ENCODE data around the gene DNAJB9. TPM values are rescaled to one million over a fixed set of nuclear protein-coding genes. Genes with fewer than 3 reads are reported as not detected.

The DNAJB9 gene
- total RNA-seq, 1 experiment from 2014 or later: 22.0 TPM

DNA sequence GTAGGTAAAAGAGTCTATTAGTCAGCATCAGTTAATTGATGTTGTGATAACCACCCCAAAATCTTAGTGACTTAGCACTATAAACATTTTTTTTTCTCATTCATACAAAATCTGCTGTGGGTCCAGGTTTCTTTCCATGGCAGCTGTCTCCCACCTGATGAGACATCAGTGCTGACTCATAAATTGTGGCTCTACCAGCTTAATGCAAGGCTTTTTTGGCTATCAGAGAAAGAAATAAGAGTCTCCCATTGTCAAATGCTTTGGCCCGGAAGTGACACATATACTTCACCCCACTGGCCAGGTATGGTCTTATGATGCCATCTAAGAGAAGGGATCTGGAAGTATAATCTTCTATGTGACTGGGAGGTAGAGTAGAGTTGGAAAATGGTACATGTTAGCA, 14.5 kb downstream of the DNAJB9 start:
- H3K27me3 Mint-ChIP-seq (ENCODE audit: insufficient read depth, unreplicated experiment): no peaks in the 10 kb centered on the region
- H3K9me3 Mint-ChIP-seq (ENCODE audit: unreplicated experiment): peaks cover 59% of the 10 kb centered on the region
- H3K27me3 ChIP-seq (replicated peaks; ENCODE audit: control insufficient read depth, insufficient read depth, low read length): no peaks in the 10 kb centered on the region
- BruUV-seq (replicated peaks): no TSS peak
- H3K36me3 Mint-ChIP-seq (ENCODE audit: insufficient read depth, unreplicated experiment): peaks cover 6% of the 10 kb centered on the region
- no peak for DNase-seq
- H3K4me1 Mint-ChIP-seq (ENCODE audit: low read depth, unreplicated experiment): peaks cover 36% of the 10 kb centered on the region
- CTCF ChIA-PET: no interaction called here
- no peak overlapping the region for H3K4me3 Mint-ChIP-seq (ENCODE audit: unreplicated experiment)
- POLR2A ChIA-PET: no interaction called here
- H3K27ac Mint-ChIP-seq (ENCODE audit: unreplicated experiment): no peak overlapping the region
- intact Hi-C loops (cut with micrococcal nuclease; ENCODE audit: unreplicated experiment): loop anchor here (10.0 kb wide), 1 partner anchor 151 kb away; no protein-coding TSS in a partner anchor
- peaks cover 26% of the 10 kb centered on the region for H3K4me1 ChIP-seq
- peaks cover 6% of the 10 kb centered on the region for H3K36me3 ChIP-seq (ENCODE audit: control insufficient read depth, insufficient read depth, low read length)
- H3K9me3 ChIP-seq: peaks cover 23% of the 10 kb centered on the region
- H3K4me3 ChIP-seq (ENCODE audit: low read depth, low read length): no peak overlapping the region
- TF ChIP-seq CTCF (IDR thresholded peaks at IDR 0.05; ENCODE audit: insufficient read depth in 1 of 2, low read depth in 1 of 2, low read length in 1 of 2, severe bottlenecking in 1 of 2, unreplicated experiment in 1 of 2): no peak

DNA sequence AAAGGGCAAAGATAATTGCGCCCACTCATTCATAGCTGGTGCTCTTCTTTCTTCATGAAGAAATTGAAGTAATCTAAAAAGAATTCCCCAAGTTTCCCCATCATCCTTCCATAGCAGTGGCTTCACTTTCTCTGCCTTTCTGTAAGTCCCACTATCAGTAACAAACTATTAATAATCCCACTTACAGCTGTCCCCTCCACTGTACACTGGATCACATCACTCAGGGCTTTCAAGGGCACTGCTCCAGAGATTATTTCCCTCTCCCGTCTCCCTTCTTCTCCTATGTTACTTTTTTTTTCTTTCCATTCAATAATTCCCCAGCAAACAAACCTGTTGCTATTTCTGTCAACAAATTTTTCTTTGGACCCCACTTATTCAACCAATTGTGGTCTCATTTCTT, 16.2 kb downstream of the DNAJB9 start:
- intact Hi-C loops (cut with micrococcal nuclease; ENCODE audit: unreplicated experiment): loop anchor here (10.0 kb wide), 1 partner anchor 149 kb away; no protein-coding TSS in a partner anchor

GRCh38 chr7:108586274-108586710, 16.6 kb downstream of the DNAJB9 start:
- Mint-ChIP-seq H3K4me1 (ENCODE audit: low read depth, unreplicated experiment) (peaks cover 43% of the 10 kb centered on the region), H3K9me3 (ENCODE audit: unreplicated experiment) (peaks cover 44% of the 10 kb centered on the region), H3K27ac (ENCODE audit: unreplicated experiment) (no peak overlapping the region), H3K4me3 (ENCODE audit: unreplicated experiment) (no peak overlapping the region), H3K27me3 (ENCODE audit: insufficient read depth, unreplicated experiment) (no peaks in the 10 kb centered on the region), H3K36me3 (ENCODE audit: insufficient read depth, unreplicated experiment) (no peaks in the 10 kb centered on the region)
- no peaks in the 10 kb centered on the region for H3K27me3 ChIP-seq (replicated peaks; ENCODE audit: control insufficient read depth, insufficient read depth, low read length)
- CTCF ChIA-PET: interaction anchor here (0.6 kb wide), 1 partner anchor 151 kb away, joined by 3 read pairs; no protein-coding TSS in a partner anchor
- intact Hi-C loops (cut with micrococcal nuclease; ENCODE audit: unreplicated experiment): loop anchor here (10.0 kb wide), 1 partner anchor 149 kb away; no protein-coding TSS in a partner anchor
- peaks cover 32% of the 10 kb centered on the region for H3K4me1 ChIP-seq
- no peaks in the 10 kb centered on the region for H3K36me3 ChIP-seq (ENCODE audit: control insufficient read depth, insufficient read depth, low read length)
- H3K4me3 ChIP-seq (ENCODE audit: low read depth, low read length): no peak overlapping the region
- peaks cover 3% of the 10 kb centered on the region for H3K9me3 ChIP-seq
- TF ChIP-seq CTCF (IDR thresholded peaks at IDR 0.05; ENCODE audit: insufficient read depth in 1 of 2, low read depth in 1 of 2, low read length in 1 of 2, severe bottlenecking in 1 of 2, unreplicated experiment in 1 of 2): no peak
- POLR2A ChIA-PET: no interaction called here
- DNase-seq: no peak
- no TSS peak for BruUV-seq (replicated peaks)

More for the DNA sequence above, 16.2 kb downstream of the DNAJB9 start:
- Histone ChIP-seq H3K9me3 (peaks cover 7% of the 10 kb centered on the region), H3K4me1 (peaks cover 34% of the 10 kb centered on the region), H3K4me3 (ENCODE audit: low read depth, low read length) (no peak overlapping the region), H3K27me3 (replicated peaks; ENCODE audit: control insufficient read depth, insufficient read depth, low read length) (no peaks in the 10 kb centered on the region), H3K36me3 (ENCODE audit: control insufficient read depth, insufficient read depth, low read length) (no peaks in the 10 kb centered on the region)
- ChIA-PET POLR2A (no interaction called here), CTCF (interaction anchor here (0.6 kb wide), 1 partner anchor 151 kb away, joined by 3 read pairs; no protein-coding TSS in a partner anchor)
- DNase-seq: no peak
- no peaks in the 10 kb centered on the region for H3K36me3 Mint-ChIP-seq (ENCODE audit: insufficient read depth, unreplicated experiment)
- no peaks in the 10 kb centered on the region for H3K27me3 Mint-ChIP-seq (ENCODE audit: insufficient read depth, unreplicated experiment)
- no peak overlapping the region for H3K27ac Mint-ChIP-seq (ENCODE audit: unreplicated experiment)
- BruUV-seq (replicated peaks): no TSS peak
- H3K9me3 Mint-ChIP-seq (ENCODE audit: unreplicated experiment): peaks cover 47% of the 10 kb centered on the region
- no peak overlapping the region for H3K4me3 Mint-ChIP-seq (ENCODE audit: unreplicated experiment)
- H3K4me1 Mint-ChIP-seq (ENCODE audit: low read depth, unreplicated experiment): peaks cover 47% of the 10 kb centered on the region
- no peak for TF ChIP-seq CTCF (IDR thresholded peaks at IDR 0.05; ENCODE audit: insufficient read depth in 1 of 2, low read depth in 1 of 2, low read length in 1 of 2, severe bottlenecking in 1 of 2, unreplicated experiment in 1 of 2)
